Testis (tissue), 3 donors: ENCODE data around the gene TRIM7. TPM values are rescaled to one million over a fixed set of nuclear protein-coding genes. Genes with fewer than 3 reads are reported as not detected.
A peak's percentile ranks its signal among the peaks of the same experiment; 100 is the strongest.

ENCODE experiments used
- DNase-seq: peaks from one replicate; pipeline ENCODE4 v3.0.0-alpha.2; 2019
- H3K27ac ChIP-seq, 2 donors: fragments of 200-600 bp; sonication (generic); one replicate each; pipeline ENCODE4 v1.5.1; 2019
- H3K27me3 ChIP-seq: fragments of 200-600 bp; sonication (generic); one replicate; pipeline ENCODE4 v1.5.1; 2019
- H3K36me3 ChIP-seq: fragments of 200-600 bp; sonication (generic); one replicate; pipeline ENCODE4 v1.5.1; 2017; ENCODE audit warnings: low read depth; ENCODE audit errors: missing control alignments
- H3K4me1 ChIP-seq: fragments of 200-600 bp; sonication (generic); one replicate; pipeline ENCODE4 v1.5.1; 2019
- H3K4me3 ChIP-seq, 2 donors: fragments of 200-600 bp; sonication (generic); one replicate each; pipeline ENCODE4 v1.5.1; 2017 to 2019
- H3K9me3 ChIP-seq: fragments of 200-600 bp; sonication (generic); one replicate; pipeline ENCODE4 v1.5.1; 2017
- POLR2A ChIP-seq: fragments of 450-650 bp; IDR thresholded peaks from one replicate; pipeline ENCODE4 v1.6.1; 2017; ENCODE audit warnings: antibody characterized with exemption, mild to moderate bottlenecking, moderate library complexity
- WGBS, 2 donors: methylation state at CpG; one replicate each; pipeline ENCODE4 v1.1.5; 2018; 5-methylcytosine and 5-hydroxymethylcytosine counted together
- intact Hi-C: fragments of 100-400 bp; cut with DNase I; formaldehyde crosslinking; loops from one replicate; pipeline ENCODE4 v1.15.1; 2023; ENCODE audit warnings: low total_unique reads
- polyA plus RNA-seq: library from polyadenylated mRNA; stranded (reverse); fragments of 350-450 nt; fragmentation: Illumina TruSeq; extraction: RNeasy Lipid Tissue Mini Kit (QIAGEN cat#74804); gene quantifications from one replicate; pipeline ENCODE4 v1.2.3, GENCODE V29; 2014; ENCODE audit warnings: low read depth, low replicate concordance; ENCODE audit not compliant: insufficient read depth
- total RNA-seq, 2 donors: library from RNA; depleted of rRNA; stranded (reverse); fragments of >200 nt; gene quantifications; one replicate each; pipeline ENCODE4 v1.2.3, GENCODE V29; 2016
- TF ChIP-seq, protein P1 (sequence below), 3 experiments: fragments of 450-650 bp in 2 of 3; fragments of 200-600 bp in 1 of 3; sonication (generic) in 1 of 3; IDR thresholded peaks; one replicate each; pipeline ENCODE4 v1.5.1; 2016 to 2019; ENCODE audit warnings: antibody characterized with exemption in 3 of 3, mild to moderate bottlenecking in 2 of 3, moderate library complexity in 1 of 3

The TRIM7 gene
- total and polyA plus RNA-seq, 3 donors from 2014 or later: 0.43 to 0.87 (median 0.47) TPM

DNA sequence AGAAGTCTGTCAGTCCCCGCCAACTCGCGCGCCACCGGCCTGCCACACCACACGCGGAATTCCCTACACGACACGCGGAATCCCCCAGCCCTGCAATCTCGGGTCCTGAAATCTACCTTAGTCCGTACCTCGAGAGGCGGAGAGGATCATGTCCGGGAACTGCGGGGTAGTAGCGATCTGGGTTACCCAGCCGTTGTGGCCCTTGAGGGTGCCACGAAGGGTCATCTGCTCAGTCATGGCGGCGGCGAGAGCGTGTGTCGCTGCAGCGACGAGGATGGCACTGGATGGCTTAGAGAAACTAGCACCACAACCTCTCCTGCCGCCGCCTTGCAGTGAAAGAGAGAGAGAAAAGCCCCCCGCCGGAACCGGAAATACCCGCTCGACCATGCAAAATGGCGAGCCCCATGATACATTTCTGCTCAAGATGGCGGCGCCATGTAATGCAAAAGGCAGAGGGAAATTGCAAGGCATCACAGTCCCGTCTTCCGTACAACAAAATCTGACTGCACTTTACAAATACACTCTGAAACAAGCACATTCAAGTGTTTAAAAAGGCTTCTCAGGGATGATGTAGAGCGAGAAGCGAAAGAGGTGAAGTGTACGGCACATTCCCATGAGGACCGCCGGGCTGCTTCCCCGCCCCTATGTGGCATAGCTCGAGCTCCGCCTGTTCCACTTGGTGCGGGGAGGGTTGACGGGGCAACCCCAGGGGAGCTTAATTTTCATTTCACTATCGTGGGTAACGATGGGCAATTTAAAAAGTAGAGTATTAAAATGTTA, 38.8 kb upstream of the TRIM7 start, which contains the start of gene RACK1:
RACK1 (minus strand) TSS at position 343 of the 780 bp plus-strand sequence; CDS start at position 237, 106 bp downstream.
- Histone ChIP-seq H3K4me3 (peak within 1 kb of the TSS; percentile 73 to 82), H3K27me3 (no peaks in the 10 kb centered on the region), H3K36me3 (no peaks in the 10 kb centered on the region), H3K4me1 (peaks cover 43% of the 10 kb centered on the region), H3K27ac (peak within 1 kb of the TSS; percentile 94 to 96), H3K9me3 (no peaks in the 10 kb centered on the region)
- peak; percentile 96 for DNase-seq
- WGBS, 2 donors: 0 to 1% methylated on average over 24 to 47 of the region's 50 CpGs
- intact Hi-C loops: no loop called here
- TF ChIP-seq, protein P1, sequence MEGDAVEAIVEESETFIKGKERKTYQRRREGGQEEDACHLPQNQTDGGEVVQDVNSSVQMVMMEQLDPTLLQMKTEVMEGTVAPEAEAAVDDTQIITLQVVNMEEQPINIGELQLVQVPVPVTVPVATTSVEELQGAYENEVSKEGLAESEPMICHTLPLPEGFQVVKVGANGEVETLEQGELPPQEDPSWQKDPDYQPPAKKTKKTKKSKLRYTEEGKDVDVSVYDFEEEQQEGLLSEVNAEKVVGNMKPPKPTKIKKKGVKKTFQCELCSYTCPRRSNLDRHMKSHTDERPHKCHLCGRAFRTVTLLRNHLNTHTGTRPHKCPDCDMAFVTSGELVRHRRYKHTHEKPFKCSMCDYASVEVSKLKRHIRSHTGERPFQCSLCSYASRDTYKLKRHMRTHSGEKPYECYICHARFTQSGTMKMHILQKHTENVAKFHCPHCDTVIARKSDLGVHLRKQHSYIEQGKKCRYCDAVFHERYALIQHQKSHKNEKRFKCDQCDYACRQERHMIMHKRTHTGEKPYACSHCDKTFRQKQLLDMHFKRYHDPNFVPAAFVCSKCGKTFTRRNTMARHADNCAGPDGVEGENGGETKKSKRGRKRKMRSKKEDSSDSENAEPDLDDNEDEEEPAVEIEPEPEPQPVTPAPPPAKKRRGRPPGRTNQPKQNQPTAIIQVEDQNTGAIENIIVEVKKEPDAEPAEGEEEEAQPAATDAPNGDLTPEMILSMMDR (IDR thresholded peaks at IDR 0.05): no peak
- no peak for TF ChIP-seq POLR2A

DNA sequence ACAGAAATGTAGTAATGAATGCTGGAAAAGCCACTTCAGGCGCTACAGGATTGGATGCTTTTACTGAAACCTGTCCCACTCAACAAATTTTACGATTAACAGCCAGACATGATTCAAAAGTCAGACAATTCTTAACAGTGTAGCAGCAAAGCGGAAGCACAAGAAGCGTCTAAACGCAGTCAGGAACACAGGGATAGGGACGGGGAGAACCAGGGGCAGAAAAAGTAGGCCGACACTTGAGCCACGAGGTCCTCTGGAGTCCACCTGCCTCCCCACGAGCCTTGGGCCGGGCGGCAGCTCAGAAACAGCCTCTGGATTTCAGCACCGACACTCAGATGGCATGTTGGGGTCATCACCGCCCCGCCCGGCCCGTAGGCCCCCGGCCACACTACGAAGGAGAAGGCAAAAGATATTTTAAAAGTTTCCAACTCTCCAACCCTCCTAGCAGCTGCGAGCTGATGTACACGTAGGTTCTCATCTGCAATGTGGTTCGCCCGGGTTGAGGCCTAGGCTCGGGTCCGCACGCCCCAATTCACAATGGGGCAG, 38.1 kb upstream of the TRIM7 start:
- Histone ChIP-seq H3K9me3 (no peaks in the 10 kb centered on the region), H3K27me3 (no peaks in the 10 kb centered on the region), H3K36me3 (no peaks in the 10 kb centered on the region), H3K4me1 (peaks cover 36% of the 10 kb centered on the region), H3K27ac (peak overlapping the region; percentile 94 to 96), H3K4me3 (peak overlapping the region; percentile 73 to 82)
- no peak for DNase-seq
- intact Hi-C loops: no loop called here
- TF ChIP-seq, protein P1 (IDR thresholded peaks at IDR 0.05): no peak
- TF ChIP-seq POLR2A: no peak
- 0 to 1% methylated on average over 25 of the region's 25 CpGs for WGBS, 2 donors

DNA sequence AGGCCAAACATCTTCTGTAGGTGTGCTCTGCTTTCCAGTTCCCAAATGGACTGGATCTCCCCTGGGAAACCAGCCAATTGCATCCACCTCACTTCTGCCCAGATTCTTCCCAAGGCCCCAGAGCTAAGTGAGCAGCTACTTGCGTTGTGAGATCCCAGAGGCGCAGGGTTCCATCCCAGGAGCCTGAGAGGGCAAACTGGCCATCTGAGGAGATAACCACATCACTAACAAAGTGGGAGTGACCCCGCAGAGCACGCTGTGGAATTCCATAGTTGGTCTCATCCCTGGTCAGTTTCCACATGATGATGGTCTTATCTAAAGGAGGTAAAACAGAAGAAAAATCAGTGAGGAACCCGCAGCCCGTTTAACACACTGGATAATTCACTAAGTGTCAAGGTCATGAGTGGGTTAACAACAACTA, 37.0 kb upstream of the TRIM7 start:
- DNase-seq: no peak
- peak overlapping the region; percentile 94 to 96 for H3K27ac ChIP-seq
- no peaks in the 10 kb centered on the region for H3K36me3 ChIP-seq
- H3K27me3 ChIP-seq: no peaks in the 10 kb centered on the region
- H3K9me3 ChIP-seq: no peaks in the 10 kb centered on the region
- peaks cover 30% of the 10 kb centered on the region for H3K4me1 ChIP-seq
- TF ChIP-seq, protein P1 (IDR thresholded peaks at IDR 0.05): no peak
- TF ChIP-seq POLR2A: no peak
- 18 to 25% methylated on average over 5 to 6 of the region's 6 CpGs for WGBS, 2 donors
- H3K4me3 ChIP-seq: peak overlapping the region in 1 of 2 donors; percentile 82
- intact Hi-C loops: no loop called here

DNA sequence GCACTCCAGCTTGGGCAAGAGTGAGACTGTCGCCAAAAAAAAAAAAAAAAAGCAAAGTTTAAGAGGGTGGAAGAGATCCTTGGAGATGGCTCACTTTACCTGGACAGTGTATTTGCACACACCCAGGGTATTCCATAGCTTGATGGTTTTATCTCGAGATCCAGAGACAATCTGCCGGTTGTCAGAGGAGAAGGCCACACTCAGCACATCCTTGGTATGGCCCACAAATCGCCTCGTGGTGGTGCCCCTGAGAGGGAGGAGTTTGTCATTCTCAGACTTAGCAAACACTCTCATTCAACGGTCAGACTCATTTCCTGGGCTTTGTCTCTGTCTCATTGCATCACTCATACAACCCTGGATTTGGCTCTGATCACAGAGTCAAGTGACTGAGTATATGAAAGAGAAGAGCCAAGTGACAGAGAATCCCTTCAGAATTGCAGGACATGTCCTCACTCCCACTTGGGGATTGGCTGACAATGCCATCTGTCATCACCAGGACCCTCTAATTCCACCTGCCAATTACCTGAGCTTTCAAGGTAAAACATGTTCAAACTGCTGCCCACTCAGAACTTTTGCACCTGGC, 36.5 kb upstream of the TRIM7 start:
- no peak for DNase-seq
- Histone ChIP-seq H3K4me3 (no peak overlapping the region), H3K36me3 (no peaks in the 10 kb centered on the region), H3K9me3 (no peaks in the 10 kb centered on the region), H3K27me3 (no peaks in the 10 kb centered on the region), H3K27ac (no peak overlapping the region), H3K4me1 (peaks cover 30% of the 10 kb centered on the region)
- no peak for TF ChIP-seq POLR2A
- TF ChIP-seq, protein P1 (IDR thresholded peaks at IDR 0.05): no peak
- WGBS, 2 donors: 40 to 49% methylated on average over 6 of the region's 6 CpGs
- intact Hi-C loops: no loop called here
